HEK293 (cell line): ENCODE measurements around the gene RDH5.

ENCODE experiments used
- BCL11B ChIP-seq: fragments of 450-650 bp; formaldehyde crosslinking; IDR thresholded peaks from 2 replicates; pipeline ENCODE4 v1.5.1; 2016; ENCODE audit warnings: low read depth, missing biosample characterization, missing genetic modification characterization
- CTCF ChIP-seq: fragments of 450-650 bp; formaldehyde crosslinking; IDR thresholded peaks from 2 replicates; pipeline ENCODE4 v1.5.1; 2016; ENCODE audit warnings: missing biosample characterization, missing genetic modification characterization
- HIC1 ChIP-seq: fragments of 450-650 bp; formaldehyde crosslinking; IDR thresholded peaks from 2 replicates; pipeline ENCODE4 v1.5.1; 2016; ENCODE audit warnings: missing biosample characterization, missing genetic modification characterization
- MYNN ChIP-seq: fragments of 450-650 bp; formaldehyde crosslinking; IDR thresholded peaks from 2 replicates; pipeline ENCODE4 v1.5.1; 2016; ENCODE audit warnings: missing biosample characterization, missing genetic modification characterization, borderline replicate concordance
- PATZ1 ChIP-seq: fragments of 450-650 bp; formaldehyde crosslinking; IDR thresholded peaks from 2 replicates; pipeline ENCODE4 v1.5.1; 2016; ENCODE audit warnings: missing biosample characterization, missing genetic modification characterization
- PBX3 ChIP-seq: sonication (generic); formaldehyde crosslinking; IDR thresholded peaks from 2 replicates; pipeline ENCODE4 v1.8.1; 2022; ENCODE audit warnings: mild to moderate bottlenecking, moderate library complexity, missing genetic modification reagents
- WT1 ChIP-seq: fragments of 450-650 bp; formaldehyde crosslinking; IDR thresholded peaks from 2 replicates; pipeline ENCODE4 v1.5.1; 2016; ENCODE audit warnings: missing biosample characterization, missing genetic modification characterization
- ZBTB11 ChIP-seq: fragments of 450-650 bp; formaldehyde crosslinking; conservative IDR thresholded peaks from 2 replicates; pipeline ENCODE4 v1.5.1; 2016; ENCODE audit warnings: low read depth, missing biosample characterization, missing genetic modification characterization
- ZBTB48 ChIP-seq: fragments of 450-650 bp; formaldehyde crosslinking; IDR thresholded peaks from 2 replicates; pipeline ENCODE4 v1.5.1; 2016; ENCODE audit warnings: missing biosample characterization, missing genetic modification characterization
- ZBTB8A ChIP-seq: fragments of 450-650 bp; formaldehyde crosslinking; IDR thresholded peaks from 2 replicates; pipeline ENCODE4 v1.5.1; 2016; ENCODE audit warnings: missing biosample characterization, missing genetic modification characterization
- ZNF132 ChIP-seq: fragments of 450-650 bp; formaldehyde crosslinking; IDR thresholded peaks from 2 replicates; pipeline ENCODE4 v1.5.1; 2017; ENCODE audit warnings: missing biosample characterization, missing genetic modification characterization, borderline replicate concordance
- ZNF24 ChIP-seq: fragments of 450-650 bp; formaldehyde crosslinking; IDR thresholded peaks from 2 replicates; pipeline ENCODE4 v1.5.1; 2016; ENCODE audit warnings: missing biosample characterization, missing genetic modification characterization
- ZNF280C ChIP-seq: fragments of 450-650 bp; formaldehyde crosslinking; IDR thresholded peaks from 2 replicates; pipeline ENCODE4 v1.5.1; 2016; ENCODE audit warnings: missing biosample characterization, missing genetic modification characterization
- ZNF394 ChIP-seq: fragments of 450-650 bp; formaldehyde crosslinking; IDR thresholded peaks from 2 replicates; pipeline ENCODE4 v1.5.1; 2016; ENCODE audit warnings: missing biosample characterization, missing genetic modification characterization, mild to moderate bottlenecking, moderate library complexity, borderline replicate concordance
- ZNF398 ChIP-seq: fragments of 450-650 bp; formaldehyde crosslinking; IDR thresholded peaks from 2 replicates; pipeline ENCODE4 v1.5.1; 2017; ENCODE audit warnings: missing biosample characterization, missing genetic modification characterization
- ZNF571 ChIP-seq: fragments of 450-650 bp; formaldehyde crosslinking; IDR thresholded peaks from 2 replicates; pipeline ENCODE4 v1.5.0; 2017; ENCODE audit warnings: missing biosample characterization, missing genetic modification characterization
- ZNF626 ChIP-seq: fragments of 450-650 bp; sonication (Bioruptor Pico); formaldehyde crosslinking; IDR thresholded peaks from 2 replicates; pipeline ENCODE4 v1.5.1; 2018; ENCODE audit warnings: missing biosample characterization, missing genetic modification characterization, inconsistent platforms
- ZNF660 ChIP-seq: fragments of 450-650 bp; IDR thresholded peaks from 2 replicates; pipeline ENCODE4 v1.5.1; 2018; ENCODE audit warnings: missing biosample characterization, mild to moderate bottlenecking, missing genetic modification characterization
- ZNF707 ChIP-seq: fragments of 450-650 bp; formaldehyde crosslinking; IDR thresholded peaks from 2 replicates; pipeline ENCODE4 v1.5.1; 2016; ENCODE audit warnings: missing biosample characterization, missing genetic modification characterization
- ZNF76 ChIP-seq: fragments of 450-650 bp; formaldehyde crosslinking; IDR thresholded peaks from 2 replicates; pipeline ENCODE4; 2016; ENCODE audit warnings: low read depth, missing biosample characterization, missing genetic modification characterization, borderline replicate concordance
- ZNF785 ChIP-seq: fragments of 450-650 bp; formaldehyde crosslinking; IDR thresholded peaks from 2 replicates; pipeline ENCODE4 v1.5.1; 2016; ENCODE audit warnings: missing biosample characterization, missing genetic modification characterization

Gene RDH5

GRCh38 chr12:55738123-55739024 lies 18.2 kb downstream of the RDH5 start (continued):
- TF ChIP-seq ZNF398 (peak; percentile 57; the same call in 1 of the 2 replicates), ZNF394 (tag by site-specific recombination) (0 out of 2 replicates have a peak, but pooled peaks have one; percentile 8), ZNF132 (tag by site-specific recombination) (no peak), PATZ1 (tag by site-specific recombination) (peak; percentile 89), WT1 (tag by site-specific recombination) (peak; percentile 64; the same call in 1 of the 2 replicates), ZNF24 (tag by site-specific recombination) (no peak; the same call in 1 of the 2 replicates), HIC1 (tag by site-specific recombination) (peak; percentile 86), ZNF707 (no peak), BCL11B (no peak), ZNF785 (tag by site-specific recombination) (no peak), ZNF571 (tag by site-specific recombination) (no peak), CTCF (peak; percentile 57; the same call in 1 of the 2 replicates), PBX3 (CRISPR knock-in tag) (no peak), MYNN (peak; percentile 49; the same call in 1 of the 2 replicates), ZNF280C (tag by site-specific recombination) (no peak), ZNF76 (tag by site-specific recombination) (peak; percentile 71), ZBTB48 (tag by site-specific recombination) (peak; percentile 97), ZBTB11 (peak; percentile 81), ZNF626 (tag by site-specific recombination) (no peak), ZNF660 (tag by site-specific recombination) (0 out of 2 replicates have a peak, but pooled peaks have one; percentile 71), ZBTB8A (peak; percentile 63)
